ENCODE measurements around the gene TAS2R60. TPM values are rescaled to one million over a fixed set of nuclear protein-coding genes. Genes with fewer than 3 reads are reported as not detected.

TAS2R60 gene
- polyA plus RNA-seq, 3 donors = 0.35 TPM; not detected in 2

DNA sequence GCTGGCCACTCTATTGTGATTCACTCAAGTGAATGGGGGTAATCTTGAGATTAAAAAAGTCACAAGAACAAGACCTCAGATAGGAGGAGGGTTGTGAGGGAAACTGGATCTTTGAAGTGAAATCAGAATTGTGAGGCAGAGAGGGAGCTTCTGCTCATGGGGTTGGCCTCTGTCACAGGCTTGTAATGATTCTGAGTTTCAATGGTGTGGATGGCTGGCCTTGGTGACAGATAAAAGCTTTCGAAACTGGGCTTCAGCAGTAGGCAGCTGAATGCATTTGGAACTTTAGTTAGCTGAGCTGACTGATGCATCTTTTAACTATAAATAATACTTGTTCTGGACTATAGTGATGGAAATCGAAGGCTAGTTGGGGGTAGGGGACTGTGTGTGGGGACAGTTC, 12.2 kb downstream of the TAS2R60 start:
- no peaks in the 10 kb centered on the region for H3K9me3 ChIP-seq (replicated peaks in 1 of 2; ENCODE audit: control insufficient read depth in 1 of 2, insufficient read depth in 1 of 2, low read length in 2 of 2)
- Mint-ChIP-seq H3K9me3 (peaks cover 0 to 2% (median 0%) of the 10 kb centered on the region in 7 donors), H3K27ac (peak overlapping the region in 1 of 7 donors; percentile 38), H3K4me1 (peaks cover 29% of the 10 kb centered on the region), H3K36me3 (peaks cover 7 to 10% of the 10 kb centered on the region in 2 donors), H3K4me3 (no peak overlapping the region), H3K27me3 (ENCODE audit: low read depth in 3 of 3) (peaks cover 0 to 2% (median 0%) of the 10 kb centered on the region in 3 donors)
- no CpG with 5 or more reads among the region's 2 CpGs for WGBS (ENCODE audit: insufficient coverage)
- intact Hi-C loops (cut with micrococcal nuclease) = no loop called here
- H3K27me3 ChIP-seq (ENCODE audit: control insufficient read depth in 2 of 2, insufficient read depth in 2 of 2, low read length in 2 of 2) = no peaks in the 10 kb centered on the region
- peaks cover 0 to 6% of the 10 kb centered on the region in 2 donors for H3K36me3 ChIP-seq (replicated peaks in 1 of 2; ENCODE audit: control insufficient read depth in 1 of 2, insufficient read depth in 2 of 2, low read length in 2 of 2)
- no peak overlapping the region for H3K4me3 ChIP-seq (replicated peaks in 1 of 3; ENCODE audit: low read depth in 2 of 3, low read length in 3 of 3)
- no peak overlapping the region for H2AFZ ChIP-seq (ENCODE audit: insufficient read depth, low read depth, low read length, poor library complexity, severe bottlenecking)
- TF ChIP-seq, protein P1, sequence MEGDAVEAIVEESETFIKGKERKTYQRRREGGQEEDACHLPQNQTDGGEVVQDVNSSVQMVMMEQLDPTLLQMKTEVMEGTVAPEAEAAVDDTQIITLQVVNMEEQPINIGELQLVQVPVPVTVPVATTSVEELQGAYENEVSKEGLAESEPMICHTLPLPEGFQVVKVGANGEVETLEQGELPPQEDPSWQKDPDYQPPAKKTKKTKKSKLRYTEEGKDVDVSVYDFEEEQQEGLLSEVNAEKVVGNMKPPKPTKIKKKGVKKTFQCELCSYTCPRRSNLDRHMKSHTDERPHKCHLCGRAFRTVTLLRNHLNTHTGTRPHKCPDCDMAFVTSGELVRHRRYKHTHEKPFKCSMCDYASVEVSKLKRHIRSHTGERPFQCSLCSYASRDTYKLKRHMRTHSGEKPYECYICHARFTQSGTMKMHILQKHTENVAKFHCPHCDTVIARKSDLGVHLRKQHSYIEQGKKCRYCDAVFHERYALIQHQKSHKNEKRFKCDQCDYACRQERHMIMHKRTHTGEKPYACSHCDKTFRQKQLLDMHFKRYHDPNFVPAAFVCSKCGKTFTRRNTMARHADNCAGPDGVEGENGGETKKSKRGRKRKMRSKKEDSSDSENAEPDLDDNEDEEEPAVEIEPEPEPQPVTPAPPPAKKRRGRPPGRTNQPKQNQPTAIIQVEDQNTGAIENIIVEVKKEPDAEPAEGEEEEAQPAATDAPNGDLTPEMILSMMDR (IDR thresholded peaks at IDR 0.05) = no peak
- no peak overlapping the region for H3K4me2 ChIP-seq (replicated peaks; ENCODE audit: extremely low read depth, low read length, poor library complexity, severe bottlenecking)
- H3K27ac ChIP-seq (ENCODE audit: low read depth in 1 of 2, low read length in 2 of 2) = no peak overlapping the region
- H3K4me1 ChIP-seq (ENCODE audit: control insufficient read depth in 1 of 2, insufficient read depth in 2 of 2, low read length in 2 of 2) = peaks cover 21 to 23% of the 10 kb centered on the region in 2 donors
- no peak for DNase-seq
- H4K20me1 ChIP-seq (ENCODE audit: insufficient read depth, low read length) = no peaks in the 10 kb centered on the region
- no peaks in the 10 kb centered on the region for H3K79me2 ChIP-seq (ENCODE audit: insufficient read depth, low read length)
- no peak overlapping the region for H3K9ac ChIP-seq (ENCODE audit: insufficient read depth, low read length, poor library complexity, severe bottlenecking)

DNA sequence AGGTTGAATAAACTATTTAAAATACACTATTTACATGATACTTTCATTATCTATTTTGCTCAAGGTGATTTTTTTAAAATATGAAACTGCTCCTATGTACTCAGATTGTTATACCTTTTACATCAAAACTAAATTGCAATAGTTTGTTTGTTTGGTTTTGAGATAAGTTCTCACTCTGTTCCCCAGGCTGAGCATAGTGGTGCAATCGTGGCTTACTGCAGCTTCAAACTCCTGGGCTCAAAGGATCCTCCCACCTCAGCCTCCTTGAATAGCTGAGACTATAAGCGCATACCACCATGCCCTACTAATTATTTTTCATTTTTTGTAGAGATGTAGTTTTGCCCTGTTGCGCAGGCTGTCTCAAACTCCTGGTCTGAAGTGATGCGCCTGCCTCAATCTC, 12.7 kb downstream of the TAS2R60 start:
- Histone ChIP-seq H3K4me2 (replicated peaks; ENCODE audit: extremely low read depth, low read length, poor library complexity, severe bottlenecking) (no peak overlapping the region), H3K79me2 (ENCODE audit: insufficient read depth, low read length) (no peaks in the 10 kb centered on the region), H2AFZ (ENCODE audit: insufficient read depth, low read depth, low read length, poor library complexity, severe bottlenecking) (no peak overlapping the region), H4K20me1 (ENCODE audit: insufficient read depth, low read length) (no peaks in the 10 kb centered on the region), H3K4me1 (ENCODE audit: control insufficient read depth in 1 of 2, insufficient read depth in 2 of 2, low read length in 2 of 2) (peaks cover 21 to 23% of the 10 kb centered on the region in 2 donors), H3K9me3 (replicated peaks in 1 of 2; ENCODE audit: control insufficient read depth in 1 of 2, insufficient read depth in 1 of 2, low read length in 2 of 2) (no peaks in the 10 kb centered on the region), H3K27ac (ENCODE audit: low read depth in 1 of 2, low read length in 2 of 2) (no peak overlapping the region), H3K9ac (ENCODE audit: insufficient read depth, low read length, poor library complexity, severe bottlenecking) (no peak overlapping the region), H3K36me3 (replicated peaks in 1 of 2; ENCODE audit: control insufficient read depth in 1 of 2, insufficient read depth in 2 of 2, low read length in 2 of 2) (peaks cover 0 to 6% of the 10 kb centered on the region in 2 donors), H3K4me3 (replicated peaks in 1 of 3; ENCODE audit: low read depth in 2 of 3, low read length in 3 of 3) (no peak overlapping the region), H3K27me3 (ENCODE audit: control insufficient read depth in 2 of 2, insufficient read depth in 2 of 2, low read length in 2 of 2) (no peaks in the 10 kb centered on the region)
- intact Hi-C loops (cut with micrococcal nuclease) = no loop called here
- TF ChIP-seq, protein P1 (IDR thresholded peaks at IDR 0.05) = no peak
- H3K27ac Mint-ChIP-seq = peak overlapping the region in 1 of 7 donors; percentile 59
- H3K4me1 Mint-ChIP-seq = peaks cover 33% of the 10 kb centered on the region
- no CpG with 5 or more reads among the region's 4 CpGs for WGBS (ENCODE audit: insufficient coverage)
- H3K36me3 Mint-ChIP-seq = peaks cover 9 to 10% of the 10 kb centered on the region in 2 donors
- DNase-seq = no peak
- H3K27me3 Mint-ChIP-seq (ENCODE audit: low read depth in 3 of 3) = peaks cover 0 to 2% (median 0%) of the 10 kb centered on the region in 3 donors
- no peak overlapping the region for H3K4me3 Mint-ChIP-seq
- peaks cover 0 to 6% (median 0%) of the 10 kb centered on the region in 7 donors for H3K9me3 Mint-ChIP-seq

Data from CD14-positive monocyte (primary cell).